Uterus (tissue), 2 donors: ENCODE results near the gene PRDX2.

ENCODE experiments used
- POLR2A ChIP-seq, 2 donors: fragments of 450-650 bp; IDR thresholded peaks; one replicate each; pipeline ENCODE4 v1.6.1; 2016; ENCODE audit warnings: antibody characterized with exemption in 2 of 2, mild to moderate bottlenecking in 1 of 2, moderate library complexity in 1 of 2
- TF ChIP-seq, protein P1 (sequence below), 4 experiments: fragments of 200-600 bp in 2 of 4; fragments of 450-650 bp in 2 of 4; sonication (generic) in 2 of 4; IDR thresholded peaks; one replicate each; pipeline ENCODE4 v1.5.1; 2016 to 2019; ENCODE audit warnings: antibody characterized with exemption in 4 of 4, mild to moderate bottlenecking in 2 of 4, moderate library complexity in 1 of 4

DNA sequence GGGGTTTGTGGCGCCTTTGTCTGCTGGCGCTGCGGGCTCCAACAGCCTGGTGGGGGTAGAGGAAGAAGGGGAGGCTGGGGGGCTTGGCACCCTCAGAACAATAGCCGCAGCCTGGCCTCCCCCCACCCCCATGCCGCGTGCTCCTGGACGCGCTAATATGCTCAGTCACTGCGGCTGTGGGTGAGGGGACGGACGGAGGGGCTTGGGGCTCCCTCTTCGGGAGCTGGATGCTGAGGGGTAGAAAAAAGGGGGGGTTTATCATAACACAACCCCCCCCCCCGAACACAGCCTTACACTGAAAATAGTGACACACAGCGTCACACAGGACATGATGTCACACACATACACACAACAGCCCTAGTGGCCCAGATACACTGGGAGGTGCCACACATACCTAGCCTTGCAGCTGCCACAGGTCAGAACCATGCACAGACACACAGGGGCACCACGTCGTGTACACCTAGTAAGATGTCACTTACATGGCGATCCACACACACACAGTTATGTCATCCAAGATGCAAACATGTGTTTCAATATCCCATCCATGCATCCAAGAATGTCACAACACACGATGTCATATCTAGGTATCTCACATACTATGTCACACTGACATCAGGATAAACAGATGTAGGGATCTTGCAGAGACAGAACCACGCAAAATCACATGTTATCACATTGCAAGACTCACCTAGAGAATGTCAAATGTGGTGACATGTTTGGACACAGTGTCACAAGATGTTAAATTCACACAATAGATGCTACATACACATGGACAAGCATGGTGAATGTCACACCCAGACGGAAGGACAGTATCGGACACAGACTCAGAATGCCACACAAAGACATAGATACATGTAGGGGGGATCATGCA, 37.5 kb upstream of the PRDX2 start:
- TF ChIP-seq, protein P1, sequence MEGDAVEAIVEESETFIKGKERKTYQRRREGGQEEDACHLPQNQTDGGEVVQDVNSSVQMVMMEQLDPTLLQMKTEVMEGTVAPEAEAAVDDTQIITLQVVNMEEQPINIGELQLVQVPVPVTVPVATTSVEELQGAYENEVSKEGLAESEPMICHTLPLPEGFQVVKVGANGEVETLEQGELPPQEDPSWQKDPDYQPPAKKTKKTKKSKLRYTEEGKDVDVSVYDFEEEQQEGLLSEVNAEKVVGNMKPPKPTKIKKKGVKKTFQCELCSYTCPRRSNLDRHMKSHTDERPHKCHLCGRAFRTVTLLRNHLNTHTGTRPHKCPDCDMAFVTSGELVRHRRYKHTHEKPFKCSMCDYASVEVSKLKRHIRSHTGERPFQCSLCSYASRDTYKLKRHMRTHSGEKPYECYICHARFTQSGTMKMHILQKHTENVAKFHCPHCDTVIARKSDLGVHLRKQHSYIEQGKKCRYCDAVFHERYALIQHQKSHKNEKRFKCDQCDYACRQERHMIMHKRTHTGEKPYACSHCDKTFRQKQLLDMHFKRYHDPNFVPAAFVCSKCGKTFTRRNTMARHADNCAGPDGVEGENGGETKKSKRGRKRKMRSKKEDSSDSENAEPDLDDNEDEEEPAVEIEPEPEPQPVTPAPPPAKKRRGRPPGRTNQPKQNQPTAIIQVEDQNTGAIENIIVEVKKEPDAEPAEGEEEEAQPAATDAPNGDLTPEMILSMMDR (IDR thresholded peaks at IDR 0.05), result no peak
- TF ChIP-seq POLR2A (IDR thresholded peaks at IDR 0.05), result no peak
